PC-3 (cell line): ENCODE data around the gene FBXO38.

ENCODE experiments used
- CTCF ChIP-seq: fragments of 300-600 bp; sonication (generic); conservative IDR thresholded peaks from 2 replicates; pipeline ENCODE4 v1.5.1; 2017; ENCODE audit warnings: antibody characterized with exemption, low read depth, mild to moderate bottlenecking, low read length
- EZH2 ChIP-seq: fragments of 300-600 bp; sonication (generic); IDR thresholded peaks from one replicate; pipeline ENCODE4 v1.6.1; 2017; ENCODE audit warnings: antibody characterized with exemption, mild to moderate bottlenecking, low read length; ENCODE audit not compliant: unreplicated experiment

- TF ChIP-seq CTCF: no peak
- no peak for TF ChIP-seq EZH2
Observed at GRCh38 chr5:148467958-148468357, 84.2 kb downstream of the FBXO38 start.
